Stomach (tissue), 9 donors: ENCODE data around the gene LMNB1. TPM values are rescaled to one million over a fixed set of nuclear protein-coding genes. Genes with fewer than 3 reads are reported as not detected.

Experiments used
- DNase-seq, 2 donors: peaks; one replicate each; pipeline versions ENCODE4 v3.0.0 to v3.0.0-alpha.2; 2013 to 2019
- H3K27ac ChIP-seq, 5 donors: fragments of 200-600 bp in 4 of 5; sonication (generic) in 4 of 5; one replicate each; pipeline ENCODE4 v1.5.1; 2013 to 2019; ENCODE audit warnings: mild to moderate bottlenecking in 1 of 5, moderate library complexity in 1 of 5
- H3K27me3 ChIP-seq, 3 donors: fragments of 200-600 bp; sonication (generic); one replicate each; pipeline ENCODE4 v1.5.1; 2017 to 2019; ENCODE audit warnings: mixed run types in 1 of 3
- H3K36me3 ChIP-seq, 4 donors: fragments of 200-600 bp; sonication (generic); 1 replicate in 3 of 4; 2 replicates in 1 of 4; pipeline ENCODE4 v1.5.1; 2016 to 2019
- H3K4me1 ChIP-seq, 4 donors: fragments of 200-600 bp; sonication (generic); one replicate each; pipeline ENCODE4 v1.5.1; 2016 to 2019
- H3K4me3 ChIP-seq, 4 donors: fragments of 200-600 bp; sonication (generic) in 3 of 4; one replicate each; pipeline ENCODE4 v1.5.1; 2016 to 2019; ENCODE audit warnings: mild to moderate bottlenecking in 1 of 4
- H3K9me3 ChIP-seq, 4 donors: fragments of 200-600 bp; sonication (generic); one replicate each; pipeline ENCODE4 v1.5.1; 2016 to 2019
- CTCF ChIP-seq, 7 experiments: fragments of 450-650 bp in 4 of 7; fragments of 200-600 bp in 3 of 7; sonication (generic) in 3 of 7; IDR thresholded peaks; one replicate each; pipeline ENCODE4 v1.5.1; 2016 to 2019; ENCODE audit warnings: antibody characterized with exemption in 7 of 7, control low read depth in 2 of 7, mild to moderate bottlenecking in 1 of 7
- EP300 ChIP-seq: sonication (generic); formaldehyde crosslinking; IDR thresholded peaks from one replicate; pipeline ENCODE4 v1.6.1; 2017; ENCODE audit warnings: antibody characterized with exemption
- POLR2A ChIP-seq, 4 donors: fragments of 450-650 bp; IDR thresholded peaks; one replicate each; pipeline ENCODE4 v1.6.1; 2016; ENCODE audit warnings: antibody characterized with exemption in 4 of 4, control low read depth in 2 of 4, mild to moderate bottlenecking in 1 of 4, moderate library complexity in 1 of 4
- POLR2AphosphoS5 ChIP-seq, 3 donors: sonication (generic); formaldehyde crosslinking; IDR thresholded peaks; one replicate each; pipeline ENCODE4 v1.6.1; 2016; ENCODE audit warnings: antibody characterized with exemption in 3 of 3
- WGBS, 5 donors: extraction: QIAGEN DNeasy Blood & Tissue Kit in 3 of 5; methylation state at CpG; one replicate each; pipeline versions ENCODE4 v1.1.5 to v1.1.7; 2013 to 2018; 5-methylcytosine and 5-hydroxymethylcytosine counted together
- intact Hi-C: fragments of 100-400 bp; cut with DNase I; formaldehyde crosslinking; loops from one replicate; pipeline ENCODE4 v1.15.1; 2023; ENCODE audit warnings: low total_unique reads
- polyA plus RNA-seq, 3 donors: library from polyadenylated mRNA; stranded (reverse); fragments of 200-250 nt; gene quantifications; one replicate each; pipeline ENCODE4 v1.2.3, GENCODE V29; 2013
- total RNA-seq, 5 donors: library from RNA; depleted of rRNA; stranded (reverse); fragments of >200 nt; gene quantifications; one replicate each; pipeline versions ENCODE4 v1.1.0 to v1.2.3, GENCODE V29; 2014 to 2016
- donor health status: healthy with polysubstance abuse.
- donor health status: Bipolar disorder and iron deficiency.
- donor health status: healthy.

The LMNB1 gene
- total and polyA plus RNA-seq, 8 donors, result 7.6 to 167 (median 9.9) TPM

GRCh38 chr5:126871441-126871840, 94.5 kb downstream of the LMNB1 start:
- TF ChIP-seq CTCF (IDR thresholded peaks at IDR 0.05) (no peak), POLR2A (IDR thresholded peaks at IDR 0.05) (no peak), POLR2AphosphoS5 (IDR thresholded peaks at IDR 0.05) (no peak), EP300 (no peak)
- Histone ChIP-seq H3K27ac (no peak overlapping the region), H3K36me3 (no peaks in the 10 kb centered on the region), H3K4me1 (peaks cover 0 to 15% (median 6%) of the 10 kb centered on the region in 4 donors), H3K4me3 (no peak overlapping the region), H3K27me3 (peaks cover 0 to 24% (median 0%) of the 10 kb centered on the region in 3 donors), H3K9me3 (no peaks in the 10 kb centered on the region)
- intact Hi-C loops, result no loop called here
- 86 to 98% (median 95%) methylated on average over 6 of the region's 6 CpGs for WGBS, 5 donors
- no peak for DNase-seq

- WGBS, 5 donors, result 86 to 92% (median 91%) methylated on average over 11 of the region's 11 CpGs
- peaks cover 0 to 24% (median 0%) of the 10 kb centered on the region in 3 donors for H3K27me3 ChIP-seq
- no peak overlapping the region for H3K27ac ChIP-seq
- peaks cover 0 to 23% (median 7%) of the 10 kb centered on the region in 4 donors for H3K4me1 ChIP-seq
- no peak for DNase-seq
- peaks cover 0 to 4% (median 0%) of the 10 kb centered on the region in 4 donors for H3K36me3 ChIP-seq
- H3K4me3 ChIP-seq, result no peak overlapping the region
- H3K9me3 ChIP-seq, result no peaks in the 10 kb centered on the region
- intact Hi-C loops, result no loop called here
- TF ChIP-seq POLR2AphosphoS5 (IDR thresholded peaks at IDR 0.05), result no peak
- no peak for TF ChIP-seq EP300
- no peak for TF ChIP-seq CTCF (IDR thresholded peaks at IDR 0.05)
- no peak for TF ChIP-seq POLR2A (IDR thresholded peaks at IDR 0.05)
Measured at GRCh38 chr5:126872561-126873354, 95.8 kb downstream of the LMNB1 start.

DNA sequence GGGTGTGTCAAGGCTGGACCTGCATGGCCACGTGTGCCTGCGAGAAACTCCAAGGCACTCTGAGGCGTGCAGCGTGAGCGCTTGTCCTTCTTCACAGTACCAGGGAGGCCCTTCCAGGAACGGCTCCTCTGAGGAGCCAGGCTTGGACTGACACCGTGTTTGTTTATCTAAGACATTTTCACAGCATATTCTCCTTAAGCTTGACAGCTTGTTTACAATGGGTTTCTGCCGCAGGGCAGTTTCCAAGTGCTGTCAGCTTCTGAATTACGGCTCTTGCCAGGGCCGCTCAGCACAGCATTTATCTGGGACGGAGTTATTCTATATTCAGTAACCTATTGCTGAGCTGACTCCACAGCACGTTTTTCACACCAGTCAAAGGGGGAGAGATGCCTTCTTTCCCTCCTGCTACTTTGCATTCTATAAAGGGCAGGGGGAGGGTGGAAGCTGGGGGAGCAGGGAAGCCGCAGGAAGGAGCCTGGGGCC, 98.4 kb downstream of the LMNB1 start:
- Histone ChIP-seq H3K4me3 (no peak overlapping the region), H3K4me1 (peaks cover 0 to 10% (median 3%) of the 10 kb centered on the region in 4 donors), H3K27ac (no peak overlapping the region), H3K27me3 (peaks cover 0 to 8% (median 0%) of the 10 kb centered on the region in 3 donors), H3K36me3 (peaks cover 0 to 4% (median 0%) of the 10 kb centered on the region in 4 donors), H3K9me3 (no peaks in the 10 kb centered on the region)
- DNase-seq, result peak in 1 of 2 donors; percentile 69
- TF ChIP-seq EP300, result no peak
- TF ChIP-seq CTCF (IDR thresholded peaks at IDR 0.05), result no peak
- no peak for TF ChIP-seq POLR2AphosphoS5 (IDR thresholded peaks at IDR 0.05)
- no peak for TF ChIP-seq POLR2A (IDR thresholded peaks at IDR 0.05)
- WGBS, 5 donors, result 36 to 68% (median 58%) methylated on average over 13 of the region's 13 CpGs
- intact Hi-C loops, result no loop called here

DNA sequence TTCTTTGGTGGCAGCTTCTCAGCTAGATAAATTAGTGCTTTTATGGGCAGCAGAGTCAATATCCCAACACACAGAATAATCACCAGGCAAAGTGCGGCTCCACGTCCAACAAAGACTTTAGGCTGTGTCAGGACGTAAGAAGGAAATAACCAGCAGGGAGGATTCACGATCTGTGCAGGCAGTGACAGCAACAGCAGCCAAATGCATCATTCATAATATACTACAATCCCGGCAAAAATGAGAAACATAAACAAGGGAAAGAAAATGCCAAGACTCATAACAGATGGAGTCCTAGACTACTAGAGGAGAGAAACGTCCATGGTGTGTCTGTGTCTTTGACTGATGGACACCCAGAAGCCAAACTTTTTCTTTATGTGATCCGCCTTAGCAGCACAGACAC, 100.7 kb downstream of the LMNB1 start:
- intact Hi-C loops, result no loop called here
- Histone ChIP-seq H3K4me3 (no peak overlapping the region), H3K4me1 (peaks cover 0 to 10% (median 3%) of the 10 kb centered on the region in 4 donors), H3K36me3 (peaks cover 0 to 4% (median 0%) of the 10 kb centered on the region in 4 donors), H3K27me3 (no peaks in the 10 kb centered on the region), H3K9me3 (no peaks in the 10 kb centered on the region), H3K27ac (no peak overlapping the region)
- no peak for TF ChIP-seq EP300
- 72 to 81% (median 76%) methylated on average over 7 of the region's 7 CpGs for WGBS, 5 donors
- DNase-seq, result peak in 1 of 2 donors; percentile 28
